HepG2 (cell line): ENCODE data around the gene ACAA2. TPM values are rescaled to one million over a fixed set of nuclear protein-coding genes. Genes with fewer than 3 reads are reported as not detected.

Source experiments
- ATAC-seq: fragments of 200-7000 bp; cut with Tn5 transposase; 3 replicates; pipeline ENCODE4 v1.9.1; 2020; ENCODE audit warnings: mild to moderate bottlenecking, moderate library complexity
- BruUV-seq: library from RNA; stranded (reverse); fragments of 400-500 nt; replicated peaks from 2 replicates; lab custom pipeline; 2021; lab: Mats Ljungman, UMichigan
- CTCF ChIA-PET: fragments of 300-600 bp; formaldehyde crosslinking; extraction: SDS; loops from one replicate; lab custom pipeline; 2021; ENCODE audit warnings: low total read pairs, inconsistent platforms, low intra/inter-chr PET ratio; lab: Yijun Ruan, JAX
- POLR2A ChIA-PET: fragments of 350-600 bp; sonication (Branson Sonifier 250); formaldehyde crosslinking; loops from one replicate; lab custom pipeline; 2020; ENCODE audit warnings: antibody characterized with exemption, inconsistent platforms; lab: Yijun Ruan, JAX
- DNase-seq: peaks from one replicate; pipeline ENCODE4 v3.0.0-alpha.2; 2015; ENCODE audit warnings: low spot score
- FAIRE-seq: peaks from 3 replicates; lab custom pipeline; 2011; peaks lifted over from hg19 to GRCh38; lab: Jason Lieb, UNC
- H2AFZ ChIP-seq: one replicate; pipeline ENCODE4 v1.6.1; 2011; ENCODE audit warnings: low read length, inconsistent platforms
- H3K27ac ChIP-seq: fragments of 300-600 bp; 3 replicates; pipeline ENCODE4 v1.8.0; 2011; ENCODE audit warnings: mixed run types, mild to moderate bottlenecking, mixed read lengths, low read length, inconsistent platforms; ENCODE audit not compliant: insufficient read depth; ENCODE audit errors: extremely low read length
- H3K27me3 ChIP-seq, 2 experiments: fragments of 200-600 bp in 1 of 2; 2 replicates in 1 of 2; 3 replicates in 1 of 2; pipeline versions ENCODE4 v1.6.0 to v1.8.0; 2011; ENCODE audit warnings: low read length in 2 of 2, mild to moderate bottlenecking in 2 of 2, moderate library complexity in 2 of 2, inconsistent platforms in 1 of 2; ENCODE audit not compliant: insufficient read depth in 2 of 2, control insufficient read depth in 1 of 2
- H3K36me3 ChIP-seq, 2 experiments: fragments of 200-600 bp in 1 of 2; replicated peaks in 1 of 2; 2 replicates in 1 of 2; 3 replicates in 1 of 2; pipeline versions ENCODE4 v1.5.1 to v1.8.0; 2011; ENCODE audit warnings: low read length in 2 of 2, inconsistent platforms in 1 of 2; ENCODE audit not compliant: insufficient read depth in 2 of 2, control insufficient read depth in 1 of 2
- H3K4me1 ChIP-seq: 2 replicates; pipeline ENCODE4 v1.5.1; 2012; ENCODE audit warnings: low read length, inconsistent platforms; ENCODE audit not compliant: insufficient read depth
- H3K4me2 ChIP-seq: 2 replicates; pipeline ENCODE4 v1.6.0; 2011; ENCODE audit warnings: low read depth, low read length, inconsistent platforms
- H3K4me3 ChIP-seq, 3 experiments: fragments of 200-600 bp in 1 of 3; sonication (generic), shearing (Covaris generic) in 1 of 3; replicated peaks in 1 of 3; 2 replicates each; pipeline ENCODE4 v1.5.1; 2011 to 2016; ENCODE audit warnings: low read length in 3 of 3, inconsistent platforms in 2 of 3, low read depth in 2 of 3, mild to moderate bottlenecking in 2 of 3, control low read depth in 1 of 3, mixed read lengths in 1 of 3; ENCODE audit not compliant: insufficient read depth in 1 of 3
- H3K79me2 ChIP-seq: one replicate; pipeline ENCODE4 v1.6.1; 2011; ENCODE audit warnings: low read length, inconsistent platforms; ENCODE audit not compliant: insufficient read depth
- H3K9ac ChIP-seq: 2 replicates; pipeline ENCODE4 v1.6.0; 2011; ENCODE audit warnings: mild to moderate bottlenecking, low read depth, low read length, inconsistent platforms; ENCODE audit not compliant: insufficient read depth
- H3K9me3 ChIP-seq: 2 replicates; pipeline ENCODE4 v1.5.1; 2012; ENCODE audit warnings: mild to moderate bottlenecking, low read length
- H4K20me1 ChIP-seq: 2 replicates; pipeline ENCODE4 v1.6.0; 2011; ENCODE audit warnings: inconsistent platforms, mild to moderate bottlenecking, low read length, moderate library complexity; ENCODE audit not compliant: insufficient read depth
- CEBPZ ChIP-seq: IDR thresholded peaks from 2 replicates; pipeline ENCODE4 v1.6.1; 2012; ENCODE audit warnings: low read length, improper control_type of control experiment
- KDM5B ChIP-seq: sonication (generic); formaldehyde crosslinking; IDR thresholded peaks from 2 replicates; pipeline ENCODE4 v1.4.0; 2020; ENCODE audit warnings: missing genetic modification reagents, mild to moderate bottlenecking, borderline replicate concordance
- KLF13 ChIP-seq: sonication (generic); formaldehyde crosslinking; IDR thresholded peaks from 2 replicates; pipeline ENCODE4 v1.4.0; 2020; ENCODE audit warnings: mild to moderate bottlenecking, missing genetic modification reagents
- KLF6 ChIP-seq: IDR thresholded peaks from 2 replicates; pipeline ENCODE4 v1.8.0; 2016; ENCODE audit warnings: missing biosample characterization, missing genetic modification reagents
- MED13 ChIP-seq: sonication (generic); formaldehyde crosslinking; IDR thresholded peaks from 2 replicates; pipeline ENCODE4 v1.5.0; 2020; ENCODE audit warnings: missing genetic modification reagents
- ZNF136 ChIP-seq: sonication (generic); formaldehyde crosslinking; IDR thresholded peaks from 2 replicates; pipeline ENCODE4 v1.8.1; 2022; ENCODE audit warnings: low read depth, mild to moderate bottlenecking, moderate library complexity, missing genetic modification reagents
- ZNF234 ChIP-seq: sonication (generic); formaldehyde crosslinking; conservative IDR thresholded peaks from 2 replicates; pipeline ENCODE4 v1.5.1; 2020; ENCODE audit warnings: mild to moderate bottlenecking, missing genetic modification reagents
- ZNF343 ChIP-seq: sonication (generic); formaldehyde crosslinking; IDR thresholded peaks from 2 replicates; pipeline ENCODE4 v1.4.0; 2020; ENCODE audit warnings: mild to moderate bottlenecking, missing genetic modification reagents
- ZNF556 ChIP-seq: sonication (generic); formaldehyde crosslinking; IDR thresholded peaks from 2 replicates; pipeline ENCODE4 v1.4.0; 2020; ENCODE audit warnings: mild to moderate bottlenecking, missing genetic modification reagents, borderline replicate concordance
- ZNF619 ChIP-seq: sonication (generic); formaldehyde crosslinking; IDR thresholded peaks from 2 replicates; pipeline ENCODE4 v1.4.0; 2020; ENCODE audit warnings: mild to moderate bottlenecking, missing genetic modification reagents
- WGBS: methylation state at CpG from one replicate; pipeline ENCODE4 v1.1.6; 2017; ENCODE audit warnings: low lambda C conversion rate; 5-methylcytosine and 5-hydroxymethylcytosine counted together
- in situ Hi-C: cut with HindIII; loops from 2 replicates; pipeline ENCODE4 v1.10.0; 2017; ENCODE audit warnings: low pct_unique_long_range_greater_than_20kb; ENCODE audit not compliant: extremely low pct_ligation_motif_present
- intact Hi-C: fragments of 100-400 bp; cut with micrococcal nuclease; formaldehyde crosslinking; loops from one replicate; pipeline ENCODE4 v1.10.0; 2022; ENCODE audit not compliant: unreplicated experiment
- polyA plus RNA-seq, 8 experiments: library from polyadenylated mRNA; depleted of rRNA in 3 of 8; stranded (reverse) in 7 of 8; unstranded in 1 of 8; fragments of >200 nt; fragmentation: Illumina TruSeq in 4 of 8; extraction: Trizol in 4 of 8; gene quantifications; 2 replicates each; pipeline versions ENCODE4 v1.2.1 to v1.2.3, GENCODE V29; 2011 to 2016; ENCODE audit warnings: low read depth in 4 of 8, missing spikeins in 1 of 8, mixed read lengths in 1 of 8; ENCODE audit not compliant: insufficient read depth in 1 of 8
- total RNA-seq, 5 experiments: library from RNA; depleted of rRNA; stranded (reverse); fragments of >200 nt; fragmentation: Illumina TruSeq; extraction: Trizol; gene quantifications; 2 replicates each; pipeline ENCODE4 v1.2.3, GENCODE V29; 2016; ENCODE audit warnings: low read depth in 1 of 5
- TF ChIP-seq, protein P1 (sequence below): sonication (generic); formaldehyde crosslinking; IDR thresholded peaks from 2 replicates; pipeline ENCODE4 v1.8.0; 2022; ENCODE audit warnings: missing genetic modification reagents, mild to moderate bottlenecking, borderline replicate concordance
- TF ChIP-seq, protein P2 (sequence below): conservative IDR thresholded peaks from 2 replicates; pipeline ENCODE4 v1.6.1; 2018; ENCODE audit warnings: missing genetic modification reagents
- TF ChIP-seq, protein P3 (sequence below): sonication (generic); formaldehyde crosslinking; conservative IDR thresholded peaks from 2 replicates; pipeline ENCODE4 v1.4.0; 2020; ENCODE audit warnings: mild to moderate bottlenecking, missing genetic modification reagents, moderate library complexity

Gene ACAA2
- total and polyA plus RNA-seq, 2 of the 13 experiments (the other 11 are each of a cell fraction or from before 2014, with no cell fraction given), result 51.6 to 182 TPM

DNA sequence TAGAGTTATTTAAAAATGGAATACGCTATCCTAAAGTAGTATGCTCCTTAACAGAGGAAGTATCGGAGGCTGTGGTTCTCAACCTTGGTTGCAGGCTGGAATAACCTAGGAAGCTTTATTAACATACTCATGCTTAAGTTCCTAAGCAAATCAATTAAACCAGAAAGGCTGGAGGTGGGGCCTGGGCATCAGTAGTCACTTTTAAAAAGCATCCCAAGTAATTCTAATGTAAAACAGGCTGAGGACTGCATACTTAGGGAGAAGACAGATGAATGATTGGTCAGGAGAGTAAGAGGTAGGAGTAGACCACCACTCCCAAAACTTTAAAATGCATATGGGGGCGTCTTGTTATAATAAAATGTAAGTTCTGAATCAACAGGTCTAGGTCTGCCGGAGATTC is 15.3 kb downstream of the ACAA2 start:
- H3K36me3 ChIP-seq, result peaks cover 8 to 57% of the 10 kb centered on the region in 2 experiments
- intact Hi-C loops (no loop called here), in situ Hi-C loops (no loop called here)
- H3K27ac ChIP-seq, result no peak overlapping the region
- no peak overlapping the region for H3K4me3 ChIP-seq
- ChIA-PET CTCF (no interaction called here), POLR2A (no interaction called here)
- H3K79me2 ChIP-seq, result peaks cover 4% of the 10 kb centered on the region
- FAIRE-seq, result no peak
- H3K4me1 ChIP-seq, result peaks cover 15% of the 10 kb centered on the region
- no peak overlapping the region for H3K9ac ChIP-seq
- BruUV-seq, result no TSS peak
- ATAC-seq, result no peak
- no peak overlapping the region for H3K4me2 ChIP-seq
- no peaks in the 10 kb centered on the region for H3K9me3 ChIP-seq
- no peak overlapping the region for H2AFZ ChIP-seq
- no peak for DNase-seq
- 97% methylated on average over 4 of the region's 4 CpGs for WGBS
- 0 out of 2 replicates have a peak, but pooled peaks cover 4% of the 10 kb centered on the region for H4K20me1 ChIP-seq
- H3K27me3 ChIP-seq, result no peaks in the 10 kb centered on the region
- no peak for TF ChIP-seq ZNF234 (CRISPR knock-in tag)
- TF ChIP-seq ZNF343, result no peak
- TF ChIP-seq, protein P1, sequence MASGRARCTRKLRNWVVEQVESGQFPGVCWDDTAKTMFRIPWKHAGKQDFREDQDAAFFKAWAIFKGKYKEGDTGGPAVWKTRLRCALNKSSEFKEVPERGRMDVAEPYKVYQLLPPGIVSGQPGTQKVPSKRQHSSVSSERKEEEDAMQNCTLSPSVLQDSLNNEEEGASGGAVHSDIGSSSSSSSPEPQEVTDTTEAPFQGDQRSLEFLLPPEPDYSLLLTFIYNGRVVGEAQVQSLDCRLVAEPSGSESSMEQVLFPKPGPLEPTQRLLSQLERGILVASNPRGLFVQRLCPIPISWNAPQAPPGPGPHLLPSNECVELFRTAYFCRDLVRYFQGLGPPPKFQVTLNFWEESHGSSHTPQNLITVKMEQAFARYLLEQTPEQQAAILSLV (CRISPR knock-in tag), result no peak
- no peak for TF ChIP-seq ZNF619
- TF ChIP-seq ZNF556 (CRISPR knock-in tag), result no peak
- no peak for TF ChIP-seq KLF6
- no peak for TF ChIP-seq KLF13 (CRISPR knock-in tag)
- TF ChIP-seq, protein P2, sequence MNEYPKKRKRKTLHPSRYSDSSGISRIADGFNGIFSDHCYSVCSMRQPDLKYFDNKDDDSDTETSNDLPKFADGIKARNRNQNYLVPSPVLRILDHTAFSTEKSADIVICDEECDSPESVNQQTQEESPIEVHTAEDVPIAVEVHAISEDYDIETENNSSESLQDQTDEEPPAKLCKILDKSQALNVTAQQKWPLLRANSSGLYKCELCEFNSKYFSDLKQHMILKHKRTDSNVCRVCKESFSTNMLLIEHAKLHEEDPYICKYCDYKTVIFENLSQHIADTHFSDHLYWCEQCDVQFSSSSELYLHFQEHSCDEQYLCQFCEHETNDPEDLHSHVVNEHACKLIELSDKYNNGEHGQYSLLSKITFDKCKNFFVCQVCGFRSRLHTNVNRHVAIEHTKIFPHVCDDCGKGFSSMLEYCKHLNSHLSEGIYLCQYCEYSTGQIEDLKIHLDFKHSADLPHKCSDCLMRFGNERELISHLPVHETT (CRISPR knock-in tag), result no peak
- TF ChIP-seq ZNF136 (CRISPR knock-in tag), result no peak
- no peak for TF ChIP-seq KDM5B
- TF ChIP-seq, protein P3, sequence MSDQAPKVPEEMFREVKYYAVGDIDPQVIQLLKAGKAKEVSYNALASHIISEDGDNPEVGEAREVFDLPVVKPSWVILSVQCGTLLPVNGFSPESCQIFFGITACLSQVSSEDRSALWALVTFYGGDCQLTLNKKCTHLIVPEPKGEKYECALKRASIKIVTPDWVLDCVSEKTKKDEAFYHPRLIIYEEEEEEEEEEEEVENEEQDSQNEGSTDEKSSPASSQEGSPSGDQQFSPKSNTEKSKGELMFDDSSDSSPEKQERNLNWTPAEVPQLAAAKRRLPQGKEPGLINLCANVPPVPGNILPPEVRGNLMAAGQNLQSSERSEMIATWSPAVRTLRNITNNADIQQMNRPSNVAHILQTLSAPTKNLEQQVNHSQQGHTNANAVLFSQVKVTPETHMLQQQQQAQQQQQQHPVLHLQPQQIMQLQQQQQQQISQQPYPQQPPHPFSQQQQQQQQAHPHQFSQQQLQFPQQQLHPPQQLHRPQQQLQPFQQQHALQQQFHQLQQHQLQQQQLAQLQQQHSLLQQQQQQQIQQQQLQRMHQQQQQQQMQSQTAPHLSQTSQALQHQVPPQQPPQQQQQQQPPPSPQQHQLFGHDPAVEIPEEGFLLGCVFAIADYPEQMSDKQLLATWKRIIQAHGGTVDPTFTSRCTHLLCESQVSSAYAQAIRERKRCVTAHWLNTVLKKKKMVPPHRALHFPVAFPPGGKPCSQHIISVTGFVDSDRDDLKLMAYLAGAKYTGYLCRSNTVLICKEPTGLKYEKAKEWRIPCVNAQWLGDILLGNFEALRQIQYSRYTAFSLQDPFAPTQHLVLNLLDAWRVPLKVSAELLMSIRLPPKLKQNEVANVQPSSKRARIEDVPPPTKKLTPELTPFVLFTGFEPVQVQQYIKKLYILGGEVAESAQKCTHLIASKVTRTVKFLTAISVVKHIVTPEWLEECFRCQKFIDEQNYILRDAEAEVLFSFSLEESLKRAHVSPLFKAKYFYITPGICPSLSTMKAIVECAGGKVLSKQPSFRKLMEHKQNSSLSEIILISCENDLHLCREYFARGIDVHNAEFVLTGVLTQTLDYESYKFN (CRISPR knock-in tag), result no peak
- no peak for TF ChIP-seq MED13 (CRISPR knock-in tag)
- TF ChIP-seq CEBPZ, result no peak
